Upper lobe of left lung (tissue), 6 donors: Measurements from ENCODE around the gene FLYWCH1. TPM values are rescaled to one million over a fixed set of nuclear protein-coding genes. Genes with fewer than 3 reads are reported as not detected.
A peak's percentile ranks its signal among the peaks of the same experiment; 100 is the strongest.

Experiments used
- ATAC-seq, 2 donors: fragments of 200-7000 bp; cut with Tn5 transposase; one replicate each; pipeline ENCODE4 v1.9.1; 2022; ENCODE audit warnings: mild to moderate bottlenecking in 2 of 2, moderate library complexity in 2 of 2; ENCODE audit not compliant: low FRiP score in 2 of 2
- DNase-seq, 2 donors: peaks; one replicate each; pipeline ENCODE4 v3.0.0-alpha.2; 2019 to 2020
- H3K27ac ChIP-seq, 4 donors: fragments of 200-600 bp; sonication (generic); one replicate each; pipeline ENCODE4 v1.5.1; 2016 to 2019
- H3K27me3 ChIP-seq, 4 donors: fragments of 200-600 bp; sonication (generic); one replicate each; pipeline ENCODE4 v1.5.1; 2017 to 2019
- H3K36me3 ChIP-seq, 4 donors: fragments of 200-600 bp; sonication (generic); one replicate each; pipeline ENCODE4 v1.5.1; 2016 to 2019
- H3K4me1 ChIP-seq, 4 donors: fragments of 200-600 bp; sonication (generic); one replicate each; pipeline ENCODE4 v1.5.1; 2018 to 2019
- H3K4me3 ChIP-seq, 4 donors: fragments of 200-600 bp; sonication (generic); one replicate each; pipeline ENCODE4 v1.5.1; 2017 to 2019; ENCODE audit warnings: mild to moderate bottlenecking in 2 of 4, moderate library complexity in 1 of 4
- H3K9me3 ChIP-seq, 4 donors: fragments of 200-600 bp; sonication (generic); one replicate each; pipeline ENCODE4 v1.5.1; 2018 to 2019
- CTCF ChIP-seq, 6 experiments: fragments of 450-650 bp in 4 of 6; fragments of 200-600 bp in 2 of 6; sonication (generic) in 2 of 6; IDR thresholded peaks; one replicate each; pipeline ENCODE4 v1.5.1; 2016 to 2019; ENCODE audit warnings: antibody characterized with exemption in 6 of 6
- EP300 ChIP-seq, 4 donors: sonication (generic); formaldehyde crosslinking; IDR thresholded peaks; one replicate each; pipeline ENCODE4 v1.5.1; 2017; ENCODE audit warnings: antibody characterized with exemption in 4 of 4, control low read depth in 2 of 4
- POLR2A ChIP-seq, 4 donors: fragments of 450-650 bp; IDR thresholded peaks; one replicate each; pipeline ENCODE4 v1.5.1; 2016 to 2017; ENCODE audit warnings: antibody characterized with exemption in 4 of 4, mild to moderate bottlenecking in 2 of 4
- POLR2AphosphoS5 ChIP-seq, 2 donors: sonication (generic); formaldehyde crosslinking; IDR thresholded peaks; one replicate each; pipeline ENCODE4 v1.5.1; 2017; ENCODE audit warnings: antibody characterized with exemption in 2 of 2
- WGBS, 2 donors: methylation state at CpG; one replicate each; pipeline ENCODE4 v1.1.5; 2017 to 2018; 5-methylcytosine and 5-hydroxymethylcytosine counted together
- total RNA-seq, 6 donors: library from RNA; depleted of rRNA in 4 of 6; stranded (reverse); fragments of >200 nt in 4 of 6; gene quantifications; one replicate each; pipeline versions ENCODE4 v1.1.0 to v1.2.1, GENCODE V29; 2016 to 2021
- donor health status: DM: no; HTN: no; CAD: no; lungs with moderate emphysema.
- donor health status: DM: no; HTN: yes; CAD: no; lungs with severe emphysema.

The FLYWCH1 gene
- total RNA-seq, 6 donors from 2014 or later = 19.3 to 162 (median 43.4) TPM

DNA sequence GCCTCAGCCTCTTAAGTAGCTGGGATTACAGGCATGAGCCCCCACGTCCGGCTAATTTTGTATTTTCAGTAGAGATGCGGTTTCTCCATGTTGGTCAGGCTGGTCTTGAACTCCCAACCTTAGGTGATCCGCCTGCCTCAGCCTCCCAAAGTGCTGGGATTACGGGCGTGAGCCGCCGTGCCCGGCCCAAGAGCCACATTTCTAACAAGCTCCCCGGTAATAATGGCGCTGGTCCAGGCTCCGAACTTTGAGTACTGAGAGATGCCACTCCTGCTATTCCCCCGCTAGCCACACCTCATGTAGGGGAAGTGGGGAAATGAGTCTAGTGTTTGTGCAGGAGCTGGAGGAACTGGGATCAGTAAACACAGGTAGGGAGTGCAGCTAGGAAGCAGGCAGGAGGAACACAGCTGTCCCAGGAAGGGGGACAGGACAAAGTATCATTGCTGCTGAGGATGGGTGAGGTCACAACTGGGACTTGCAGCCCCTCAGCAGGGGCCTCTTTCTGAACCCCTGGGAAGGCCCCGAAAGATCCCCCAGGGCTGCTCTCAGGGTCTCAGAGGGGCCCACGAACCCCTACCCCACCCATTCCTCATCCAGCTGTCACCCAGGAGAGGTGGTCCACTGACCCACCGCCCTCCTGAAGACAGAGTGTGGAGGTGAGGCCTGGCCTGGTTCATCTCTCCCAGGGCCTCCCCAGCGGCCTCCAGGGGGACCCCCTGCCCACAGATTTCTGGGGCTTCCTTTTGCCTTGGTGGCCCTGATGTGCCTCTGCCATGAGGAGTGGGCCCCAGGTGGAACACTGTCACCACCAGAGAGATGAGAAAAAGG lies 48.7 kb downstream of the FLYWCH1 start:
- TF ChIP-seq POLR2AphosphoS5 (IDR thresholded peaks at IDR 0.05) (no peak), POLR2A (IDR thresholded peaks at IDR 0.05) (no peak), EP300 (IDR thresholded peaks at IDR 0.05) (no peak), CTCF (IDR thresholded peaks at IDR 0.05) (no peak)
- peaks cover 25 to 38% (median 30%) of the 10 kb centered on the region in 4 donors for H3K4me1 ChIP-seq
- no peak overlapping the region for H3K4me3 ChIP-seq
- H3K36me3 ChIP-seq = no peaks in the 10 kb centered on the region
- ATAC-seq = no peak
- WGBS, 2 donors = 68 to 80% methylated on average over 14 to 17 of the region's 17 CpGs
- DNase-seq = peak in 1 of 2 donors; percentile 54
- H3K27me3 ChIP-seq = peaks cover 0 to 50% (median 33%) of the 10 kb centered on the region in 4 donors
- no peaks in the 10 kb centered on the region for H3K9me3 ChIP-seq
- H3K27ac ChIP-seq = no peak overlapping the region

GRCh38 chr16:2962334-2963073 lies 50.8 kb downstream of the FLYWCH1 start:
- Histone ChIP-seq H3K27me3 (peaks cover 0 to 60% (median 44%) of the 10 kb centered on the region in 4 donors), H3K4me1 (peaks cover 36 to 51% (median 42%) of the 10 kb centered on the region in 4 donors), H3K27ac (no peak overlapping the region), H3K9me3 (no peaks in the 10 kb centered on the region), H3K36me3 (no peaks in the 10 kb centered on the region), H3K4me3 (no peak overlapping the region)
- TF ChIP-seq POLR2AphosphoS5 (IDR thresholded peaks at IDR 0.05) (no peak), EP300 (IDR thresholded peaks at IDR 0.05) (no peak)
- 25 to 36% methylated on average over 8 to 23 of the region's 28 CpGs for WGBS, 2 donors
- ATAC-seq (peak in 1 of 2 donors; percentile 1), DNase-seq (peak in 1 of 2 donors; percentile 50)

DNA sequence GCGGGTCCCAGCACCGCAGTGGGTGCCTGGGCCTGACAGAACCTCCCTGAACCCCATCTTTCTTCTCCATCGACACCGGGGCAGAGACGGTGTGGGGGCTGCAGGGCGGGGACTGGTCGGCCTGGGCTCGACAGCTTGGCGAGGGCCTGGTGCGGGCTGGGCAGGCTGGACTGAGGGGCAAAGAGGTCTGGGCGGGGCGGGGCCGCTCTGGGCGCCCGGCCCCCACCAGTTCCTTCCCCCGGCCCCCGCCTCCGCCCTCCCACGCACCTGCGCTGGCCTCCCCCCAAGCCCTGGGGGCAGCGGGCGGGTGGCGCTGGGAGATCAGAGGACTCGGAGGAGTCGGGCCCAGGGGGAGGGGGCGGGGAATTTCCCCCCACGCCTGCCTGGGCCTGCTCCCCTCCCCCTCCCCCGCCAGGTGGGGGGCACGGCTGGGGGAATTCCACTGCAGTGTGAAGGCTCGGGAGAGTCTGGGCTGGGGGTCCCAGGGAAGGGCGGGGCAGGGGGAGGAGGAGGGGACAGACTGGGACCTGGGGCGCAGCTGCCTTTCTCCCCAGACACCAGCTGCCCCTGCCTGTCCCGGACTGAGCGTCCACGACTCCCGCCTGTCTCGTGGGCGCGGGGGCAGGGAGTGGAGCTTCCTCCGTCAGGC lies 51.5 kb downstream of the FLYWCH1 start:
- ATAC-seq (no peak), DNase-seq (peak in 1 of 2 donors; percentile 74)
- no peak for TF ChIP-seq EP300 (IDR thresholded peaks at IDR 0.05)
- TF ChIP-seq POLR2A (IDR thresholded peaks at IDR 0.05) = no peak
- TF ChIP-seq POLR2AphosphoS5 (IDR thresholded peaks at IDR 0.05) = no peak
- TF ChIP-seq CTCF (IDR thresholded peaks at IDR 0.05) = no peak
- WGBS, 2 donors = 2 to 10% methylated on average over 2 to 23 of the region's 40 CpGs
- Histone ChIP-seq H3K9me3 (no peaks in the 10 kb centered on the region), H3K36me3 (no peaks in the 10 kb centered on the region), H3K4me3 (peak overlapping the region in 2 of 4 donors; percentile 24 to 38), H3K27ac (no peak overlapping the region), H3K4me1 (peaks cover 37 to 58% (median 46%) of the 10 kb centered on the region in 4 donors), H3K27me3 (peaks cover 0 to 67% (median 48%) of the 10 kb centered on the region in 4 donors)

- H3K4me1 ChIP-seq = peaks cover 43 to 65% (median 53%) of the 10 kb centered on the region in 4 donors
- TF ChIP-seq POLR2A (IDR thresholded peaks at IDR 0.05) = no peak
- ATAC-seq (no peak), DNase-seq (peak in 1 of 2 donors; percentile 85)
- peak within 1 kb of the TSS in 3 of 4 donors; percentile 24 to 41 (median 38) for H3K4me3 ChIP-seq
- no peaks in the 10 kb centered on the region for H3K9me3 ChIP-seq
- 0 to 1% methylated on average over 3 to 43 of the region's 60 CpGs for WGBS, 2 donors
- no peak within 1 kb of the TSS for H3K27ac ChIP-seq
- H3K27me3 ChIP-seq = peaks cover 0 to 69% (median 48%) of the 10 kb centered on the region in 4 donors
- no peaks in the 10 kb centered on the region for H3K36me3 ChIP-seq
Observed at GRCh38 chr16:2963723-2964474, 52.2 kb downstream of the FLYWCH1 start, which contains the start of gene KREMEN2. TSS of gene KREMEN2 (plus strand) at chr16:2964275. CDS start at chr16:2964521, 246 bp downstream.
